ENCODE measurements around the gene TBC1D22A.

TBC1D22A gene

GRCh38 chr22:46962406-46962805, 200.0 kb downstream of the TBC1D22A start:
- no peak for DNase-seq

GRCh38 chr22:46963672-46964545, 201.5 kb downstream of the TBC1D22A start:
- DNase-seq, result no peak

- no peak for DNase-seq
Measured at GRCh38 chr22:46964773-46965550, 202.5 kb downstream of the TBC1D22A start.

- no peak for DNase-seq
Measured at GRCh38 chr22:46965555-46966494, 203.4 kb downstream of the TBC1D22A start.

GRCh38 chr22:46966495-46966845, 204.0 kb downstream of the TBC1D22A start:
- DNase-seq, result no peak

GRCh38 chr22:46966846-46967245, 204.4 kb downstream of the TBC1D22A start:
- no peak for DNase-seq

GRCh38 chr22:46967445-46968358, 205.3 kb downstream of the TBC1D22A start:
- DNase-seq, result no peak

GRCh38 chr22:46968359-46968740, 205.9 kb downstream of the TBC1D22A start:
- DNase-seq, result no peak

- no peak for DNase-seq
Measured at GRCh38 chr22:46968848-46969247, 206.4 kb downstream of the TBC1D22A start.

- DNase-seq, result no peak
Measured at GRCh38 chr22:46969491-46969890, 207.0 kb downstream of the TBC1D22A start.

- DNase-seq, result no peak
Measured at GRCh38 chr22:46969961-46970360, 207.5 kb downstream of the TBC1D22A start.

GRCh38 chr22:46970411-46971098, 208.1 kb downstream of the TBC1D22A start:
- DNase-seq, result no peak

- no peak for DNase-seq
Measured at GRCh38 chr22:46971099-46971763, 208.8 kb downstream of the TBC1D22A start.

- no peak for DNase-seq
Measured at GRCh38 chr22:46971764-46972125, 209.3 kb downstream of the TBC1D22A start.

GRCh38 chr22:46972256-46972655, 209.8 kb downstream of the TBC1D22A start:
- DNase-seq, result no peak

- DNase-seq, result no peak
Measured at GRCh38 chr22:46972901-46973831, 210.7 kb downstream of the TBC1D22A start.

GRCh38 chr22:46974077-46974476, 211.6 kb downstream of the TBC1D22A start:
- no peak for DNase-seq

- no peak for DNase-seq
Measured at GRCh38 chr22:46974631-46975585, 212.5 kb downstream of the TBC1D22A start.

Data from T1000 (cell line).